NCI-H1105 treated with DMSO at 0.1 percent for 48 hours (cell line): ENCODE data around the gene DNAH8.

Source experiments
- DNase-seq: peaks from one replicate; lab custom pipeline; 2025; lab: John Stamatoyannopoulos, UW

DNAH8 gene

GRCh38 chr6:39073471-39074355 is 358.6 kb downstream of the DNAH8 start:
- DNase-seq = no peak

- no peak for DNase-seq
Observed at GRCh38 chr6:39074486-39074885, 359.4 kb downstream of the DNAH8 start.

- DNase-seq = no peak
Observed at GRCh38 chr6:39075010-39075686, 360.0 kb downstream of the DNAH8 start.

GRCh38 chr6:39075807-39076622 is 360.9 kb downstream of the DNAH8 start:
- DNase-seq = no peak

- DNase-seq = no peak
Observed at GRCh38 chr6:39076623-39077535, 361.8 kb downstream of the DNAH8 start.

GRCh38 chr6:39077882-39078594 is 362.9 kb downstream of the DNAH8 start:
- no peak for DNase-seq

- DNase-seq = no peak
Observed at GRCh38 chr6:39078695-39079094, 363.6 kb downstream of the DNAH8 start.

GRCh38 chr6:39079197-39080125 is 364.4 kb downstream of the DNAH8 start:
- DNase-seq = no peak
